MM.1S (cell line): ENCODE data around the gene ELF3.
"Not testable (repeated sequence)": the region's sequence is repeated elsewhere in the genome, so short reads cannot be mapped to it uniquely, and the experiment has no call there.

Experiments
- CTCF ChIP-seq: fragments of 300-600 bp; sonication (generic); IDR thresholded peaks from 2 replicates; pipeline ENCODE4 v1.5.1; 2016; ENCODE audit warnings: antibody characterized with exemption, low read length, mixed read lengths
- EZH2 ChIP-seq: fragments of 300-600 bp; sonication (generic); optimal IDR thresholded peaks from 2 replicates; pipeline ENCODE3; 2017; ENCODE audit warnings: low read depth, mild to moderate bottlenecking, antibody characterized with exemption, low read length, mixed read lengths

- not testable (repeated sequence) for TF ChIP-seq CTCF, EZH2
Observed at GRCh38 chr1:202061787-202062186, 51.4 kb downstream of the ELF3 start.
